Neural crest cell (in vitro differentiated cells): ENCODE measurements around the gene ARHGEF19. TPM values are rescaled to one million over a fixed set of nuclear protein-coding genes. Genes with fewer than 3 reads are reported as not detected.
A peak's percentile ranks its signal among the peaks of the same experiment; 100 is the strongest.

Experiments
- DNase-seq: peaks from one replicate; pipeline ENCODE4 v3.0.0; 2021; ENCODE audit warnings: low read depth, mixed read lengths, low spot score
- H3K27ac Mint-ChIP-seq: one replicate; pipeline ENCODE4 v1.8.0; 2021; ENCODE audit warnings: mild to moderate bottlenecking, mixed read lengths; ENCODE audit not compliant: unreplicated experiment
- H3K27me3 Mint-ChIP-seq: 2 replicates; pipeline ENCODE4 v1.8.0; 2021; ENCODE audit warnings: low read depth, mild to moderate bottlenecking, mixed read lengths
- H3K36me3 Mint-ChIP-seq: 2 replicates; pipeline ENCODE4 v1.8.0; 2021; ENCODE audit warnings: low read depth, mild to moderate bottlenecking, mixed read lengths
- H3K4me1 Mint-ChIP-seq: 2 replicates; pipeline ENCODE4 v1.8.0; 2021; ENCODE audit warnings: mixed read lengths
- H3K4me3 Mint-ChIP-seq: one replicate; pipeline ENCODE4 v1.8.0; 2021; ENCODE audit warnings: mild to moderate bottlenecking, mixed read lengths
- H3K9me3 Mint-ChIP-seq: 2 replicates; pipeline ENCODE4 v1.8.0; 2021; ENCODE audit warnings: mixed read lengths
- CTCF ChIP-seq: fragments of 200-600 bp; sonication (generic); conservative IDR thresholded peaks from 2 replicates; pipeline ENCODE4 v1.5.0; 2021; ENCODE audit warnings: antibody characterized with exemption, mild to moderate bottlenecking
- total RNA-seq: library from RNA; stranded (reverse); gene quantifications from 2 replicates; pipeline ENCODE4 v1.2.1, GENCODE V29; 2021

Gene ARHGEF19
- total RNA-seq, 1 donor from 2014 or later = 9.0 TPM

- Mint-ChIP-seq H3K4me3 (no peak overlapping the region), H3K9me3 (no peaks in the 10 kb centered on the region), H3K27ac (peak overlapping the region; percentile 39), H3K27me3 (no peaks in the 10 kb centered on the region), H3K4me1 (peaks cover 40% of the 10 kb centered on the region), H3K36me3 (no peaks in the 10 kb centered on the region)
- no peak for TF ChIP-seq CTCF
- no peak for DNase-seq
Observed at GRCh38 chr1:16176653-16177052, 35.8 kb downstream of the ARHGEF19 start.

- Mint-ChIP-seq H3K27me3 (no peaks in the 10 kb centered on the region), H3K4me3 (no peak overlapping the region), H3K27ac (peak overlapping the region; percentile 39), H3K9me3 (no peaks in the 10 kb centered on the region), H3K36me3 (no peaks in the 10 kb centered on the region), H3K4me1 (peaks cover 39% of the 10 kb centered on the region)
- TF ChIP-seq CTCF = no peak
- no peak for DNase-seq
Observed at GRCh38 chr1:16175610-16176553, 36.6 kb downstream of the ARHGEF19 start.

- no peaks in the 10 kb centered on the region for H3K27me3 Mint-ChIP-seq
- H3K4me3 Mint-ChIP-seq = peak overlapping the region; percentile 54
- peak overlapping the region; percentile 96 for H3K27ac Mint-ChIP-seq
- no peaks in the 10 kb centered on the region for H3K9me3 Mint-ChIP-seq
- DNase-seq = peak; percentile 53
- peaks cover 35% of the 10 kb centered on the region for H3K4me1 Mint-ChIP-seq
- no peaks in the 10 kb centered on the region for H3K36me3 Mint-ChIP-seq
- no peak for TF ChIP-seq CTCF
Observed at GRCh38 chr1:16174886-16175598, 37.4 kb downstream of the ARHGEF19 start.

- H3K27ac Mint-ChIP-seq = peak overlapping the region; percentile 96
- DNase-seq = no peak
- H3K4me1 Mint-ChIP-seq = peaks cover 33% of the 10 kb centered on the region
- no peaks in the 10 kb centered on the region for H3K36me3 Mint-ChIP-seq
- H3K4me3 Mint-ChIP-seq = peak overlapping the region; percentile 54
- H3K27me3 Mint-ChIP-seq = no peaks in the 10 kb centered on the region
- no peak for TF ChIP-seq CTCF
- no peaks in the 10 kb centered on the region for H3K9me3 Mint-ChIP-seq
Observed at GRCh38 chr1:16174261-16174868, 38.1 kb downstream of the ARHGEF19 start.

- Mint-ChIP-seq H3K27ac (peak overlapping the region; percentile 57), H3K4me3 (no peak overlapping the region), H3K9me3 (no peaks in the 10 kb centered on the region), H3K27me3 (no peaks in the 10 kb centered on the region), H3K36me3 (no peaks in the 10 kb centered on the region), H3K4me1 (peaks cover 33% of the 10 kb centered on the region)
- no peak for DNase-seq
- TF ChIP-seq CTCF = no peak
Observed at GRCh38 chr1:16173447-16174260, 38.8 kb downstream of the ARHGEF19 start.
